HFF-Myc (cell line): Measurements from ENCODE around the gene SNRNP27.

Source experiments
- DNase-seq: peaks from one replicate; pipeline ENCODE4 v3.0.0-alpha.2; 2011; ENCODE audit warnings: low read depth; ENCODE audit errors: extremely low read depth
- H3K4me3 ChIP-seq: replicated peaks from 2 replicates; pipeline ENCODE4 v1.5.1; 2011; ENCODE audit warnings: low read depth, mild to moderate bottlenecking, control low read depth, low read length
- TF ChIP-seq, protein P1 (sequence below): IDR thresholded peaks from 2 replicates; pipeline ENCODE4 v1.5.1; 2012; ENCODE audit warnings: mild to moderate bottlenecking, low read depth, low read length, control low read depth; ENCODE audit errors: missing control alignments

Gene SNRNP27

DNA sequence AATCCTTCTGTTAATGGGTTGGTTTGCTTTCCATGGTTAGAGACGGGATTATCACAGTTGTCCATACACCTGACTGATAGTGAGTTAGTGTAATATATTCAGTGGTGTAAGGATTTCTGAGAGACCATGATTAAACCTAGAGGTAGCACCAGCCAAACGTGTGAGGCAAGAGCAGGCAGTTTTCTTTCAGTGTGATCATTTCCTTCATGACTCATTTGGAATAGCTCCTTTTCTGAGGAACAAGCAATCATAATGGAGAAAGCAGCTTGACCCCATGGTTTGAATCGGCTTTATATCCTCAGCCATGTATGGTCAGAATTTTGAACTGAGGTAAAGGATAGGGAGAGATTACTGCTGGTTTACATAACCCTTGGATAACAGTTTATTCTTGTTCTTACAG, 24.1 kb downstream of the SNRNP27 start:
- TF ChIP-seq, protein P1, sequence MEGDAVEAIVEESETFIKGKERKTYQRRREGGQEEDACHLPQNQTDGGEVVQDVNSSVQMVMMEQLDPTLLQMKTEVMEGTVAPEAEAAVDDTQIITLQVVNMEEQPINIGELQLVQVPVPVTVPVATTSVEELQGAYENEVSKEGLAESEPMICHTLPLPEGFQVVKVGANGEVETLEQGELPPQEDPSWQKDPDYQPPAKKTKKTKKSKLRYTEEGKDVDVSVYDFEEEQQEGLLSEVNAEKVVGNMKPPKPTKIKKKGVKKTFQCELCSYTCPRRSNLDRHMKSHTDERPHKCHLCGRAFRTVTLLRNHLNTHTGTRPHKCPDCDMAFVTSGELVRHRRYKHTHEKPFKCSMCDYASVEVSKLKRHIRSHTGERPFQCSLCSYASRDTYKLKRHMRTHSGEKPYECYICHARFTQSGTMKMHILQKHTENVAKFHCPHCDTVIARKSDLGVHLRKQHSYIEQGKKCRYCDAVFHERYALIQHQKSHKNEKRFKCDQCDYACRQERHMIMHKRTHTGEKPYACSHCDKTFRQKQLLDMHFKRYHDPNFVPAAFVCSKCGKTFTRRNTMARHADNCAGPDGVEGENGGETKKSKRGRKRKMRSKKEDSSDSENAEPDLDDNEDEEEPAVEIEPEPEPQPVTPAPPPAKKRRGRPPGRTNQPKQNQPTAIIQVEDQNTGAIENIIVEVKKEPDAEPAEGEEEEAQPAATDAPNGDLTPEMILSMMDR = no peak
- DNase-seq = no peak
- no peak overlapping the region for H3K4me3 ChIP-seq

DNA sequence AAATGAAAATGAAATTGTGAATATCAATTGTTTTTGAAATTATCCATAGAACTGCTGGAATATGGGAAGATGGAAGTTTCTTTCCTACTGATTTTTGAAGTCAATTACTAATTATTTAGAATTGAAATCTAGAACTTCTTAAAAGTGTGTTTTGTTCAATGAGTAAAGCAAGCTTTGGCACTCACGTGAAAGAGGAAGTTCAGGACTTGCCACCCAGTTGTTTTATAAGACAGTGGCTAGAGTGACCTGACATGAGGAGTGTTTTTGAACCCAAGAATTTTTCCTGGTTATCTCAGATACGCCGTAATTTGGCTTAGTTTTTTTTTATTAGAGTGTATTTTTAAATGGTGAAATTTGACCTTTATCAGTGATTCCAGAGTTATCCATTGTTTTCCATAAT, 24.6 kb downstream of the SNRNP27 start:
- TF ChIP-seq, protein P1 = no peak
- H3K4me3 ChIP-seq = no peak overlapping the region
- no peak for DNase-seq

DNA sequence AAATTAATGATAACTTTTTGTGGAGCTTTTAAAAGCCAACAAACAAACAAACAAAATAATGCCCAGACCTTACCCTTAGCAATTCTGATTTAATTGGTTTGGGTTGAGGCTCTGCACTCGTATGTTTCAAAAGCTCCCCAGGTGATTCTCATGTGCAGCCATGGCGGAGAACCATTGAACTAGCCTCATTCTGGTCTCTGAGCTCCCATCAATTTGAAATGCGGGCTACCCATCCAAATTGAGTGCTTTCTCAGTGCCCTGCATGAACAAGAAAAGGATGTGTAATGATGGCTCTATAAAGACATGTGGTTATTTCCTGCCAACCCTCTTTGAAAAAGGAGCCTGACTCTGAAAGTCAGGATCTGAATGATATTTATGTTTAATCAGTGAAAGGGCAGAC, 29.4 kb downstream of the SNRNP27 start:
- TF ChIP-seq, protein P1 = no peak
- no peak for DNase-seq

DNA sequence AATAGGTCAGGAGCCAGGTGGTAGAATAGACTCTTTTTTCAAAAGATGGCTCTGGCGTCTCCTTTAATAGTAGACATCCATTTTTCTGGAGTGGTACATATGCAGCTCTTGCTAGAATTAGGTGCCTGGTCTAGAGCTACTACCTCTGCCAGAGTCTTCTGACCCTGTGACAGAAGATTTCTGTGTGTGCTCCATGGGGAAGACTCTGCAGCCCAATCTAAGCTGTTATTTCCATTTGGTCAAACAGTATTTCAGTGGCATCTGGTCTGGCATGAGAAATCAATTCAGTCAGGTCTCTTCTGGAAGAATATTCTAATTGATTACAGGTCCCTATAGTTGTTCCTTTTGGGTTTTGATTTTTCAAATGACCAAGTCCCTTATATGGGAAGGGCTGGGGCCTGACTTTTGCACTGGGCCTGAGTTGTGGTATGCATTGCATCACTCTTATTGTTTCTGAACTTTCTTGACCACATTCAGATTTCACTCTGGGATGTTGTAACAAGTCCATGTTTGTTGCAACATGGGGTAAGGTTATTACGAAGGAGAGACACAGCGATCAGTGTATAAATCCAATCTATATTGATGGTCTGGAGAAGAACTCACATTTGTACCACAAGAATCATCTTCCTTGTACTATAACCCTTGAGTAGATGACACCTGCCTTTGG, 33.2 kb downstream of the SNRNP27 start:
- DNase-seq = no peak
- TF ChIP-seq, protein P1 = no peak

More for the DNA sequence above, 29.4 kb downstream of the SNRNP27 start:
- no peak overlapping the region for H3K4me3 ChIP-seq

DNA sequence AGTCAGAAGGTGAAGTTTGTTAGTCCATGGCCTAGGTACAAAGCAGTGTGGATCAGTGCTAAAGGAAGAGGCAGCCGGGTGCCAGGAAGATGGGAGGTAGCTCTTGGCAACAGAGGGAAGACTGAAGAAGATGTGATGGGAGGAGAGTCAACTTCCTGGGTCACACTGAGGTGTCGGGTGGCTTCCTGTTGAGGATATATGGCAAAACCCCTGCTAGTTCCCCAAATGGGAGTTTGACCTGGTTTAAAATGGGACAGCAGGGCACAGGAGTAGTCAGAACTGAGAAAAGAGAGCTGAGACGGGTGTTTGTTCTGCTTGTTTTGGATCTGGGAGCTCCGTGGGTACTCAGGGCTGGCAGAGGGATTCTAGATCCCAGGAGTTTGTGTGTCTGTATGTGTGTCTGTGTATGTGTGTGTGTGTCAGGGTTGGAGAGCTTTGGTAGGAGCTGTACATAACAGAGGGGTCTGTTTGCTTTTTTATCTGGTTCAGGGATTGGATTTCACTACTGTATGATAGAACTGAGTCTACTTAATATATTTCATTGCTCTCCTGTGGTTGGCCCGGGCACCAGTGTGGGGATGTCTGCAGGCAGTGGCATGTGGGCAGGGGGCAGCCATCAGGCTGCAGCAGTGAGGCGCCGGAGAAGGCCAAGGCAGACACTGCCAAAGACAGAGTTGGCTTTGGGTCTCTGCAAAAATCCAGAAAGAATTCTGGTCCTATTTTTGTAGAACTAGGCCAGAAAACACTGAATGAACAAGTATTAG, 38.3 kb downstream of the SNRNP27 start:
- TF ChIP-seq, protein P1 = no peak
- DNase-seq = no peak
- no peak overlapping the region for H3K4me3 ChIP-seq

More for the DNA sequence above, 33.2 kb downstream of the SNRNP27 start:
- no peak overlapping the region for H3K4me3 ChIP-seq

DNA sequence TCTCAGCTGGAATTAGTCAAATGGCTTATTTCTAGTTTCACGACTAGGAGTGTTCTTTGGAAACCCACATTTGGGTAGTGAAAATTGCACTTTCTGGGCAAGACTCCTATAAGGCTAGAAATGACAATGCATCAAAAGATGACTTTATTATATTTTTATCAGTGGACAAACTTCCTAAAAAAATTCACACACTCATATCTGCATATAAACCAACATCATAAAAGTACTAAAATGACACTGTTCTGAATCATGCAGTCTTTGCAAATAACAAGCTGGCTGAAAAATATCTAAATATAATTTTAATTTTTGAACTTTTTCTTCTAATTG, 38.8 kb downstream of the SNRNP27 start:
- no peak for DNase-seq

More for the DNA sequence above, 38.8 kb downstream of the SNRNP27 start:
- TF ChIP-seq, protein P1 = no peak
- H3K4me3 ChIP-seq = no peak overlapping the region
